ENCODE measurements around the gene REG1A.

- TF ChIP-seq MAX (CRISPR knock-in tag; IDR thresholded peaks at IDR 0.05): no peak
- TF ChIP-seq POLR2A (conservative IDR thresholded peaks at IDR 0.05): no peak
- TF ChIP-seq SMAD3 (CRISPR knock-in tag; conservative IDR thresholded peaks at IDR 0.05): no peak
- TF ChIP-seq RAD21 (CRISPR knock-in tag; conservative IDR thresholded peaks at IDR 0.05 in 1 of 2, IDR thresholded peaks at IDR 0.05 in 1 of 2): no peak
Measured at GRCh38 chr2:79139423-79139822, 19.1 kb downstream of the REG1A start.

All from K562 (cell line).